NT2/D1 (cell line): ENCODE measurements around the gene RAP1GAP.

Source experiments
- DNase-seq: peaks from one replicate; pipeline ENCODE4 v3.0.0-alpha.2; 2011; ENCODE audit warnings: low read depth, low spot score
- H3K27me3 ChIP-seq: 2 replicates; pipeline ENCODE4 v1.6.0; 2011; ENCODE audit warnings: mild to moderate bottlenecking; ENCODE audit not compliant: insufficient read length, insufficient read depth
- H3K36me3 ChIP-seq: 2 replicates; pipeline ENCODE4 v1.6.1; 2011; ENCODE audit warnings: mild to moderate bottlenecking, low read length, mixed read lengths; ENCODE audit not compliant: insufficient read depth, insufficient read length
- H3K4me1 ChIP-seq: 2 replicates; pipeline ENCODE4 v1.5.1; 2011; ENCODE audit not compliant: insufficient read depth, insufficient read length
- H3K4me3 ChIP-seq: 2 replicates; pipeline ENCODE4 v1.5.1; 2011; ENCODE audit warnings: low read depth; ENCODE audit not compliant: insufficient read length
- H3K9ac ChIP-seq: 2 replicates; pipeline ENCODE4 v1.6.0; 2011; ENCODE audit warnings: low read depth; ENCODE audit not compliant: insufficient read length
- H3K9me3 ChIP-seq: 2 replicates; pipeline ENCODE4 v1.5.1; 2011; ENCODE audit warnings: mild to moderate bottlenecking, low read length; ENCODE audit not compliant: insufficient read depth
- SUZ12 ChIP-seq: IDR thresholded peaks from 2 replicates; pipeline ENCODE4 v1.6.1; 2011; ENCODE audit not compliant: insufficient read length, insufficient read depth; ENCODE audit errors: extremely low read depth
- YY1 ChIP-seq: IDR thresholded peaks from 2 replicates; pipeline ENCODE4 v1.6.1; 2011; ENCODE audit not compliant: insufficient read length, insufficient read depth
- ZNF274 ChIP-seq: IDR thresholded peaks from 2 replicates; pipeline ENCODE4 v1.6.1; 2011; ENCODE audit warnings: mild to moderate bottlenecking, low read depth, low read length

RAP1GAP gene

DNA sequence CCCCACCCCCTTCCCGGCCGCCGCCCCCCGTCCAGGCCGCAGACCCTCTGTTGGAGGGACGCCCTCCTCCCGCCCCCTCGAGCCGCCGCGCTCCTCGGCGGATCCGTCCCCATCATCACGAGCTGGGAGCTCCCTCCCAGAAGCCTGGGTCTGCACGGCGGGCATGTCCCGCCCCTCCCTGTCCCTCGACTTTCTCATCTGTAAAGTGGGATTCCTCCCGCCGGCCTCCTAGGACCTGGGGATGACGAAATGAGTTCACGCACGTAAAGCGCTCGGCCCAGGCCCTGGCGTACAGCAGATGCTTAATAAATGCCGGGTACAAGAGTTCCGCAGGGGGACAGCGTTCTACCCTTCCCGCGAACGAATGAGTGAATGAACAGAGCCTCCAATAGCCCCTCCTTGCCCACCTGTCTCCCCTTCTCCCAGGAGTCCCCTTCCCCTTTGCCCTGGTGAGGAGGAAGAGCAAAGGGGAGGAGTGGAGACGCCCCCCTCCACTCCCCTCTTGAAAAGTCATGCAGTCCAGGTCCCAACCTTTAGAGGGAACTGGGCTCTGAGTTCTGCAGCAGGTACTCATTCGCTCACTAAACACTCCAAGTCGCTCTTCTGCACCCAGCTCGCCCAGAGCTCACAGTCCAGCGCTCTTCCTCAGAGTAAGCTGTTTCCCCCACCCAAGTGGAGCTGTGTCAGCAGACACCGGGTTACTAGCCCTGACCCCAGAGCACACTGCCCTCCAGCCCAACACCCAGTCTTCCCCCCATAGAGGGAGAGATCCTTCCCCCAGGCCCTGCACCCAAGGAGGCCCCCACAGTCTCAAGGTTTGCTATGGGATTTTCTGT is 16.8 kb downstream of the RAP1GAP start:
- H3K9me3 ChIP-seq: no peaks in the 10 kb centered on the region
- no peak overlapping the region for H3K4me3 ChIP-seq
- no peak for DNase-seq
- peaks cover 15% of the 10 kb centered on the region for H3K4me1 ChIP-seq
- no peak overlapping the region for H3K9ac ChIP-seq
- TF ChIP-seq SUZ12: no peak
- no peak for TF ChIP-seq ZNF274
- TF ChIP-seq YY1: no peak
- H3K36me3 ChIP-seq: no peaks in the 10 kb centered on the region
- H3K27me3 ChIP-seq: peaks cover 6% of the 10 kb centered on the region

DNA sequence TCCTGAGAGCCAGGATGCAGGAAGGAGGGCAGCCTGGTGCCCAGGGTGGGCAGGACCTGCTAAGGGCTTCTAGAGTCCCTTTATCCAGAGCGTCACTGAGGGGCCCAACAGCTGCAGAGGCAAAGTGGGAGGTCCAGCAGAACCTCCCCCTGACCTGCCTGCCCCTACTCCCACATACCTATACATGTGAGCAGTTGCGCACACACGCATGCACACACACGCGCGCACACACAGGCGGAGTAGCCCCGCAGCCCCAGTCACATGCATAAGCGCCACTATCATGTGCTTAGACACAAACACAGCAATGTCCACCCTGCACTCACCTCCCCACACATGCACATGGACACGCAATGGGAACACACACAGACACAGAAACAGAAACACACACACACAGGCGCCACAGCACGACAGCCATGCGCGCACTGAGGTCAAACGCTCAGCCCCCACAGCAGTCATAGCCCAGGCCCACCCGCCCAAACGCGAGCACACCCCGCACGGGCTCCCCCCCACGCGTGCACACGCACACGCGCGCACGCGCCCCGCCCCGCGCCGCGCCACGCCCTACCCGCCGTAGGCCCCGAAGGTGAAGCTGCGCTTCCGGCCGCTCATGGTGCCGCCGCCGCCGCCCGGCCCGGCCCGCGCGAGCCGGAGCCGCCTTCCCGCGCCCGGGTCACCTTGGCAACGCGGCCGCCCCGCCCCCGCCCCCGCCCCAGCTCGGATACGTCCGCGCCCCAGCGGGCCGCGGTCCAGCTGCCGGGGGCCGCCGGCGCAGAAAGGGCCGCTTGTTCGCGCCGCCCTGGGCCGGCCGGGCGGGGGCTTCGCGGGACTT is 17.7 kb downstream of the RAP1GAP start:
- H3K9ac ChIP-seq: peak overlapping the region; percentile 80
- H3K27me3 ChIP-seq: peaks cover 6% of the 10 kb centered on the region
- DNase-seq: no peak
- H3K4me1 ChIP-seq: peaks cover 12% of the 10 kb centered on the region
- H3K4me3 ChIP-seq: peak overlapping the region; percentile 52
- H3K9me3 ChIP-seq: no peaks in the 10 kb centered on the region
- H3K36me3 ChIP-seq: no peaks in the 10 kb centered on the region
- TF ChIP-seq ZNF274 (no peak), YY1 (no peak), SUZ12 (no peak)

DNA sequence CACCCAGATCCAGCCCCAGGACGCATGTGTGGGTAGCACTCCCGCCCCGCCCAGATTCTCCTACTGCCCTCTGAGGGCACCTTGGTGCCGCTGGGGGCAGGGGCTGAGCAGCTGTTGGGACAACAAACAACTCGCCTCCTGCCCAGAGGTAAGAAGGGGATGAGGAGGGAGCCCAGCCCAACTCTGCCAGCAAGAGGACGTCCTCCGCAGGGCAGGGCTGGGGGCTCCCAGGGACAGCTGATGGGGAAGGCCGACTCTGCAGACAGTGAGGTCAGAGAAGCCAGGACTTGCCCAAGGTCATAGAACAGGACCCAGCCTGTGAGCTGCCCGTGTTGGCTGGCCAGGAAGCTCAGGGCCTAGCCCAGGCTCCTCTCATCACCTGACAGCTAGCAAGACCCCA is 18.8 kb downstream of the RAP1GAP start:
- Histone ChIP-seq H3K9ac (no peak overlapping the region), H3K36me3 (no peaks in the 10 kb centered on the region), H3K27me3 (peaks cover 6% of the 10 kb centered on the region), H3K9me3 (no peaks in the 10 kb centered on the region), H3K4me1 (peaks cover 10% of the 10 kb centered on the region), H3K4me3 (no peak overlapping the region)
- no peak for TF ChIP-seq SUZ12
- no peak for DNase-seq

DNA sequence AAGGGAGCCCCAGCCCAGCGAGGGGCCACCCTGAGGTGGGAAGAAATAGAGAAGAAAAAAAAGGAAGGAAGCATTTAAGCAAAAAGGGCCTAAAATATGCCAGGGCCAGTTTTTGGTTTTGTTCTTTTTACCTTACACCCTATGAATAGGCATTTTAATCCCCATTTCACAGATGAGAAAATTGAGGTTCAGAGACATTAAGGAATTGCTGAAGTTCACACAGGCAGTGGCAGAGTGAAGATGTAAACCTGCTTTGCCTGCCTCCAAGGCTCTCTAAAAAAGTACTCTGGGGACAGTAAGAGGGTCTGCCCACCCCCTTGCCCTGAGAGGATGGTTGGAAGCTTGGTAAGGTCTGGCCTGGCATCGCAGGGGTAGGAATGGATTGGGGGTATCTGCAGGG is 19.8 kb downstream of the RAP1GAP start:
- Histone ChIP-seq H3K27me3 (peaks cover 6% of the 10 kb centered on the region), H3K9ac (no peak overlapping the region), H3K36me3 (no peaks in the 10 kb centered on the region), H3K4me1 (peaks cover 8% of the 10 kb centered on the region), H3K9me3 (no peaks in the 10 kb centered on the region), H3K4me3 (no peak overlapping the region)
- DNase-seq: no peak
- no peak for TF ChIP-seq YY1
- no peak for TF ChIP-seq ZNF274
- no peak for TF ChIP-seq SUZ12

DNA sequence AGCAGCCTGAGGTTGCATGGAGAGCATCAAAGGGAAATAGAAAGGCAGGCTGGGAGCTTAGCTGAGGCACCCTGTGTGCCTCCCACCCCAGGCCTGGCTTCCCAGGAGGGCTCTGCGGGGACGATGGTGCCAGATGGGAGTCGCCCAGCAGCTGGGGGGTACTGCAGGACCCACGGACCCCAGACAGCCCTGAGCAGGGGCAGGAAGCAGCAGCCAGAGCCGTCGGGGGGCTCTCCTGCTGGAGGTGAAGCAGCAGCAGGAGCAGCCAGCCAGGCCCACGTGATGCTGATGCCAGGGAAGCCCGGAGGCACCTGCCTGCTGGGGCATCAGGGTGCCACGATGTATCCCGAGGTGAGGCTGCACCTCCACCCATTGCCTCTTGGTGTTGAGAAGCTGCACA is 20.4 kb downstream of the RAP1GAP start:
- peaks cover 8% of the 10 kb centered on the region for H3K4me1 ChIP-seq
- no peaks in the 10 kb centered on the region for H3K9me3 ChIP-seq
- no peak overlapping the region for H3K9ac ChIP-seq
- DNase-seq: no peak
- no peaks in the 10 kb centered on the region for H3K36me3 ChIP-seq
- H3K27me3 ChIP-seq: peaks cover 6% of the 10 kb centered on the region
- H3K4me3 ChIP-seq: no peak overlapping the region
- TF ChIP-seq ZNF274 (no peak), SUZ12 (no peak), YY1 (no peak)

DNA sequence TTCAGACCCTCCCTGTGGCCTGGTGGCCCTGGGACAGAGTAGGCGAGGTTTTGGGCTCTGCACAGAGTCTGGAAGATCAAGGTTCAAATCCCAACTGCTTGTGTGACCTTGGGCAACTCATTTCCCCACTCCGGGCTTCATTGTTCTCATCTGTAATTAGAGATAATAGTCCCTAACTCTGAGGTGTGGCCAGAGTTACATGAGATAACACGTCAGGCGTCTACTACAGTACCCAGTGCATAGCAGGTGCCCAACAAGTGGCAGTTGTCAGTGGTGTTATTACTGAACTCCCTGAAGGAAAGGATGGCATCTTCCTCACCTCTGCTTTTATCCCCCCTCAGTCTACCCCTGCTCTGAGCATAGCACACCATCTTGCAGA is 20.8 kb downstream of the RAP1GAP start:
- no peak overlapping the region for H3K9ac ChIP-seq
- no peak for DNase-seq
- TF ChIP-seq YY1: no peak
- no peak for TF ChIP-seq SUZ12
- no peak for TF ChIP-seq ZNF274
- peaks cover 10% of the 10 kb centered on the region for H3K4me1 ChIP-seq
- H3K4me3 ChIP-seq: no peak overlapping the region
- peaks cover 6% of the 10 kb centered on the region for H3K27me3 ChIP-seq
- H3K9me3 ChIP-seq: no peaks in the 10 kb centered on the region
- H3K36me3 ChIP-seq: no peaks in the 10 kb centered on the region
